Dedifferentiated amniotic fluid mesenchymal stem cell (primary cell): ENCODE results near the gene TCF7.

Experiments used
- DNase-seq: peaks from one replicate; pipeline ENCODE4 v3.0.0-alpha.2; 2016; ENCODE audit errors: extremely low spot score

TCF7 gene

GRCh38 chr5:134113363-134113889 is 1.1 kb upstream of the TCF7 start:
- DNase-seq = no peak

GRCh38 chr5:134114886-134115805 is 665 bp downstream of the TCF7 start:
- no peak for DNase-seq

GRCh38 chr5:134115806-134116175 is 1.3 kb downstream of the TCF7 start:
- DNase-seq = no peak

- DNase-seq = no peak
These were observed 1.8 kb downstream of the TCF7 start for GRCh38 chr5:134116286-134116685.

- DNase-seq = no peak
These were observed 2.6 kb downstream of the TCF7 start for GRCh38 chr5:134116789-134117761.

GRCh38 chr5:134118212-134118835 is 3.8 kb downstream of the TCF7 start:
- no peak for DNase-seq

- no peak for DNase-seq
These were observed 5.2 kb downstream of the TCF7 start for GRCh38 chr5:134119720-134120119.

- DNase-seq = no peak
These were observed 6.1 kb downstream of the TCF7 start for GRCh38 chr5:134120386-134121138.

- no peak for DNase-seq
These were observed 8.0 kb downstream of the TCF7 start for GRCh38 chr5:134122530-134122929.

GRCh38 chr5:134123360-134123759 is 8.9 kb downstream of the TCF7 start:
- DNase-seq = no peak

GRCh38 chr5:134124289-134125038 is 10.0 kb downstream of the TCF7 start:
- DNase-seq = no peak

- peak; percentile 87 for DNase-seq
These were observed 10.8 kb downstream of the TCF7 start for GRCh38 chr5:134125039-134126015.

GRCh38 chr5:134127376-134127861 is 12.9 kb downstream of the TCF7 start:
- no peak for DNase-seq

- DNase-seq = no peak
These were observed 13.6 kb downstream of the TCF7 start for GRCh38 chr5:134127988-134128647.

GRCh38 chr5:134128648-134128995 is 14.1 kb downstream of the TCF7 start:
- DNase-seq = no peak

- DNase-seq = no peak
These were observed 15.1 kb downstream of the TCF7 start for GRCh38 chr5:134129411-134130238.

- no peak for DNase-seq
These were observed 15.9 kb downstream of the TCF7 start for GRCh38 chr5:134130239-134130945.
